Measurements from ENCODE around the gene BCAS4. TPM values are rescaled to one million over a fixed set of nuclear protein-coding genes. Genes with fewer than 3 reads are reported as not detected.

The BCAS4 gene
- total RNA-seq, 1 experiment from 2014 or later: 9.5 TPM

DNA sequence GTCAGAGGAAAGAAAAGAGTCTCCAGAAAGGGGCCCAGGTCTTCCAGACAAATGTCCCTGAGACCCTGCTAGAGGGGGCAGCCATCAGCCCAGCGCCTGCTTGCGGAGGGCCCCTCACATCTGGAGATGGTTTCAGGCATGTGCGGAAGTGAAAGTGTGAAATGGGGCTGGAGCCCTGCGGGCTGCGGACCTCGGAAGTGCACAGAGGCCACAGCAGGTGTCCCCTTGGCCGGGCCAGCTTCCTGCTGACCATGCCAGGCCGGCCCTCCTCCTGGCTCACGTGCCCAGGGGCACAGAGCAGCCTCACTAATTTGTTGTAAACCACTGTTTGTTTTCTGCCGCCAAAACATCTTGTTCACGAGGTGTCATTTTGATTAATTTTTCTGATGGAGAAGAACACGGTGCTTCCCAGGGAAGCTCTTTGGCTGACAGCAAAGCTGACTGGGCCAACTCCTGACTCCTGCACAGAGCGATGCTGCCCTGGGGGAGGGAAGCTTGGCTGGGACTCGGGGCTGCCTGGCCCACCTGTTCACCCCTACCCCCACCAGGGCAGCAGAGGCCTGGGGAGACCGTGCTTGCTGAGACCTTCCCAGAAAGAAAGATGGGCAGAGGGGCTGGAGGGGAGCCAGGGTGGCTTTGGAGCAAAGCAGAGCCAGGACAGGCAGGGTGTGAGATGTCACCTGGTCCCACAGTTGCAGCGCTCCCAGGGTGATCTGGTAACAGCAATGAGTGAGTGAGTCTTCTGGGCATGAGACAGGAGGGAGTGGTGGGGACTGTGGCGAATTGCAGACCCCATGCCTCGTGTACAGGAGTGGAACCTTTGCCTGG is 54.2 kb downstream of the BCAS4 start:
- DNase-seq (ENCODE audit: extremely low read depth, low read depth): no peak

DNA sequence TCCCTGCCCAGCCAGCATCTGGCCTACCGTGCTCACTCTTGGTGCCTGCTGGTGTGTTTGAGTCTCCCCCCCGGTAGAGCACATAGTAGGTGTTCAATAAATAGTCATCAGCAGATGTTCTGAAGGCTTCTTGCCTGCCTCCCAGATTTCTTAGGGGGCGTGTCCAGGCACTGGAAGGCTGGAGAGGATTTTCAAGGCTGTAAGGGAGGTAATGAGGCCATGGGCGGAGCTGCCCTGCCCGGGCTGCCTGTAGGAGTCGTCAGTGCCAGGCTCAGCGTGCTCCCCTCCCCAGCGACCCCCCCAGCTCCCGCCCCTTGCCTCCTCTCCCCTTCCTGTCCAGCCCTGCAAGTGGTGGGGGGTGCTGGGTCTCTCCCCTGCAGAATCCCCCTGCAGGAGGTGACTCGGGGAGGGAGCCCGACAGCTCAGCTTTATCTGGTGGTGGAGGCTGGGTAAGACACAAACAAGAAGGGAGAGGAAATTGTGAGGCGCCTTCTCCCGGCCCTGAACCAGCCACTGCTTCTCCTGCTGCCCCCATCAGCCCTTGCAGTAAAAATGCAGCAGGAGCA is 55.9 kb downstream of the BCAS4 start:
- no peak for DNase-seq (ENCODE audit: extremely low read depth, low read depth)

- DNase-seq (ENCODE audit: extremely low read depth, low read depth): no peak
These were observed 57.2 kb downstream of the BCAS4 start for GRCh38 chr20:50852085-50852484.

DNA sequence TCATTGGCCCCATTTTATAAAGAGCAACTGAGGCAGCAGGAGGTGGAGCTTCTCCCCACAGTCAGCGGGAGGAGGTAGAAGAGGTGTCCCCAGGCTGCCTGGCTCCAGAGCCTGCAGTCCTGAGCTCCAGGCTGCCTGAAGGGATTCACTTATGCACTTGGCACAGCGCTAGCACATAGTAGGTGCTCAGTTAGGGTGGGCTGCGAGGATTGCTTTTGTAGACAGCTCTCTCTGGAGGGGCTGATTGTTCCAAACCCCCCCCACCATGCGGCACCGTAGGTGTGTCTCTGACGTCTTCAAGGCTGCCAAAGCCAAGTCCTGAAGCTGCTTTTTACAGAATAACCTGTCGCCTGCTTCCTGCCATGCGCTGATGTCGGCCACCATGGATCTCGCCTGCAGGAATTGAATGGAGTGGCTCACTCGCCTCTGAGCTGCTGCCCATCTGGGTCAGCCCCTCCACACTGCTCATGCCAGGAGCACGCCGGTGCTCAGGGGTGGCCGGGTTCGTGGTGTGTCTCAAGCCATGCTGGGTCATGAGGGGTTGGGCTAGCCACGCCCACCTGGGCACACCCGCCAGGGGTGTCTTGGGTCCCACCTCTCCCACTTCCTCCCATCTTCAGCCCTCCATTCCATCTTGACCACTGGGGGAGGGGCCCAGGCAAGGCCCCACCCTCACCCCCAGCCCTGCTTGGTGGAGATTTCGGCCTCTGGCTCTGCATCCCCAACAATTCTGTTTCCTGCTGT is 59.8 kb downstream of the BCAS4 start:
- DNase-seq (ENCODE audit: extremely low read depth, low read depth): no peak

GRCh38 chr20:50855498-50856474 is 60.9 kb downstream of the BCAS4 start:
- DNase-seq (ENCODE audit: extremely low read depth, low read depth): no peak

DNA sequence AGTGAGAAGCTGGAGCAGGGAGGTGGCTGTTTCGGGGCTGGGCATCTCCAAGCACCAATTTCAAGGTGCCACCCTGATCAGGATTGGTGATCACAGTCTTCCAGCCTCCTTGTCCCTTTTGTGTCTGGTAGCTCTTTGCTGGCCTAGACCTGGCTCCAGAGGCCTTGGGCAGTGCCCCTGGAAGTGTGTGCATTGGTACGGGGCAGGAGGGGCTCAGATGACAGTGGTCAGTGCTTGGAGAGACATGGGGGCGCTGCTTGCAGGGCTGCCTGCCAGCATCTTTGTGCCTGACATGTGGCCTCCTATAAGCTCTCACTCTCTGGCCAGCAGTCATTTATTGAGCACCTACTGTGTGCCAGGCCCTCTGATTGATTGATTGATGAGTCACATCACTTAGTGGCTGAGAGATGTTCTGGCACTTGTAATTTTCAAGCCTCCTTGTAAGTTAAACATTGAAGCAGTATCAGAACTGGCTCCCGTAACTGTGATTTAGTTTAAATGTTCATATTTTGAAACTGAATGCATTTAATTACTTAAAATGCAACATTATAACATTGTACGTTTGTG is 61.7 kb downstream of the BCAS4 start:
- DNase-seq (ENCODE audit: extremely low read depth, low read depth): no peak

GRCh38 chr20:50857348-50857747 is 62.5 kb downstream of the BCAS4 start:
- DNase-seq (ENCODE audit: extremely low read depth, low read depth): no peak

DNA sequence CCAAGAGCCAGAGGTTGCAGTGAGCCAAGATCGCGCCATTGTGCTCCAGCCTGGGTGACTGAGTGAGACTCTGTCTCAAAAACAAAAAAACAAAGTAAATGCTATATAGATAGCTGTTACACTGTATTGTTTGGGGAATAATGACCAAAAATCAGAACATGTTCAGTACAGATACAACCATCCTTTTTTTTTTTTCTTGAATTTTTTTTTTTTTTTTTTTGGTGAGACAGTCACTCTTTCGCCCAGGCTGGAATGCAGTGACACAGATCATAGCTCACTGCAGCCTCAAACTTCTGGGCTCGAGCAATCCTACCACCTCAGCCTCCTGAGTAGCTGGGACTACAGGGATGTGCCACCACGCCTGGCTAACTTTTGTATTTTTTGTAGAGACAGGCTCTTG is 63.7 kb downstream of the BCAS4 start:
- no peak for DNase-seq (ENCODE audit: extremely low read depth, low read depth)

DNA sequence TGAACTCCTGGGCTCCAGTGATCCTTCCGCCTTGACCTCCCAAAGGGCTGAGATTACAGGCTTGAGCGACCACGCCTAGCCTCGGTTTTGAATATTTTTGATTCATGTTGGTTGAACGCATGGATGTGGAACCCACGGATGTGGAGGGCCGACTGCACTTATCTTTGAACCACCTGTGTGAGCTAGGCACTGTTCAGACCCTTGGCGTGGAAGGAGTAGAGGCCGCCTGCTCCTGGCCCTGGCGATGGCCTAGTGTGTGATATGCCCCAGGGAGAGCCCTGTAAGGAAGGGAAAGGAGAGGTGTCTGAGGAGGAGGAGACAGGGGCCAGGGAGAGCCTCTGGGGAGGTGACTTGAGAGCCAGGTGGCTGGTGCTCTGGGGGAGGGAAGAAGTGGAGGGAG is 64.3 kb downstream of the BCAS4 start:
- DNase-seq (ENCODE audit: extremely low read depth, low read depth): no peak

DNA sequence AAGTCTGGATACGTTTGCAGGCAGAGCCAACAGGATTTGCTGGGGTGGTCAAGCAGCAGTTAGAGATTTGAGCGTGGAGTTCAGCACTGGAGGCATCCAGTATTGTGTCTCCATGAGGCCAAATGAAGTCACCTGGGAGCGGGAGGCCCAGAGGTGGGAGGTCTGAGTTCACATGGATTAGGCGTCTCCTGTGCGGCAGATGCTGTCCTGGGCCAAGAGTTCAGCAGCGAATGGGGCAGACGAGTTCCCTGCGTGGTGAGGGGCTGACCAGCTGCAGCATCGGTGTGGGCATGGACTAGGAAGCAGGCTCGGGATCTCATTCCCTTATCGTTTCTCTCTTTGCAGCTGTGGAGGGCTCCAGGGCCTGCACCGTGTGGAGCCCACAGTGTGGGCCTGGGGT is 66.2 kb downstream of the BCAS4 start:
- DNase-seq (ENCODE audit: extremely low read depth, low read depth): no peak

GRCh38 chr20:50862546-50862945 is 67.7 kb downstream of the BCAS4 start:
- no peak for DNase-seq (ENCODE audit: extremely low read depth, low read depth)

GRCh38 chr20:50865114-50865513 is 70.3 kb downstream of the BCAS4 start:
- no peak for DNase-seq (ENCODE audit: extremely low read depth, low read depth)

- DNase-seq (ENCODE audit: extremely low read depth, low read depth): no peak
These were observed 70.7 kb downstream of the BCAS4 start for GRCh38 chr20:50865591-50865990.

GRCh38 chr20:50866036-50866685 is 71.3 kb downstream of the BCAS4 start:
- no peak for DNase-seq (ENCODE audit: extremely low read depth, low read depth)

GRCh38 chr20:50866831-50867230 is 72.0 kb downstream of the BCAS4 start:
- DNase-seq (ENCODE audit: extremely low read depth, low read depth): no peak

GRCh38 chr20:50867805-50868204 is 72.9 kb downstream of the BCAS4 start:
- no peak for DNase-seq (ENCODE audit: extremely low read depth, low read depth)

GRCh38 chr20:50868509-50869495 is 73.9 kb downstream of the BCAS4 start:
- no peak for DNase-seq (ENCODE audit: extremely low read depth, low read depth)

DNA sequence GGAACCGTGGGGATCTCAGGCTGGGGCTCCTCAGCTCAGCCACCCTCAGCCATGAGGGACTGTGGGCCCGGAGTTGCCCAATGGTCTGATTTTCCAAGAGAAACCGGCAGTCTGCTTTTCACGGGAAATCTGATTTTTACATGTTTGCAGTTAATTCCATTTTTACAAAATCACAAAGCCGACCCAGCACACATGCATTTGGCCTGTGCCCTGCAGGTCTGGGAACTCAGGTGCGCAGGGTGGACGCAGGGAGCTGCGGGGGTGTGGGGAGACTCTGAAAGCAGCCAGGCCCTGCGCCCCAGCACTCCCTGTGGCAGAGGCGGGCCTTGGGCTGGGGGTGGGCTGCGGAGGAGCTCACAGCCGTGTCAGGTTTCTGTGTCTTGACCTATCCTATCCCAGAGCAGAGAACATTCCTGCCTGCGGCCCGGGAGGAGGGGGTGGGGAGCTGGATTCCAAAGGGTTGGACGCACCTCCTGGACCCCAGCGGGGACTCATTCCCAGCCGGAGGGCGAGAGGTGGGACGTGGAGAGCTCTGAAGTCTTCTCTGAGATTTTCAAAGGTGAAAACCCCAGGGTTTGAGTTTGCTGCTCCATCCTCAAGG is 75.8 kb downstream of the BCAS4 start:
- DNase-seq (ENCODE audit: extremely low read depth, low read depth): no peak
